Activated gamma-delta T cell treated with Interleukin-2 at 50 U/mL for 16 hours (primary cell): ENCODE results near the gene SLAMF9.

ENCODE experiments used
- DNase-seq: peaks from one replicate; pipeline ENCODE4 v3.0.0-alpha.2; 2020

SLAMF9 gene

GRCh38 chr1:159932296-159933285 is 21.4 kb downstream of the SLAMF9 start:
- DNase-seq: no peak

DNA sequence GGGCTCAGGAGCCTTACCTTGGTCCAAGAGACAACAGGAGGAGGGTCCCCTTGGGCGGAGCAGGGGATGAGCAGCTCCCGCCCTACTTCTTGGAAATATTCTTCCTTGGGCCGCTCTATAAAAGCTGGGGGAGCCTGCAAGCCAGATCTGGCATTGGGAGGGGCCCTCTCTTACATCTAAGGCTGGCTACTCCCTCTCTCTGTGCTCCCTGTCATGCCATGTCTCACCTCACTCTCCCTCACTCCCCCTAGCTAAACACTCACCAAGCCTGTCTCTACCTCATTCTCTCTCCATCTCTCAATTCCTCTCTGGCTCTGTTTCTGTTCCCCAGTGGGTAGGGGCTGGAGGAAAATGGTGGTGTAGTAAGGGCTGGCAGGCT is 22.3 kb downstream of the SLAMF9 start:
- no peak for DNase-seq

DNA sequence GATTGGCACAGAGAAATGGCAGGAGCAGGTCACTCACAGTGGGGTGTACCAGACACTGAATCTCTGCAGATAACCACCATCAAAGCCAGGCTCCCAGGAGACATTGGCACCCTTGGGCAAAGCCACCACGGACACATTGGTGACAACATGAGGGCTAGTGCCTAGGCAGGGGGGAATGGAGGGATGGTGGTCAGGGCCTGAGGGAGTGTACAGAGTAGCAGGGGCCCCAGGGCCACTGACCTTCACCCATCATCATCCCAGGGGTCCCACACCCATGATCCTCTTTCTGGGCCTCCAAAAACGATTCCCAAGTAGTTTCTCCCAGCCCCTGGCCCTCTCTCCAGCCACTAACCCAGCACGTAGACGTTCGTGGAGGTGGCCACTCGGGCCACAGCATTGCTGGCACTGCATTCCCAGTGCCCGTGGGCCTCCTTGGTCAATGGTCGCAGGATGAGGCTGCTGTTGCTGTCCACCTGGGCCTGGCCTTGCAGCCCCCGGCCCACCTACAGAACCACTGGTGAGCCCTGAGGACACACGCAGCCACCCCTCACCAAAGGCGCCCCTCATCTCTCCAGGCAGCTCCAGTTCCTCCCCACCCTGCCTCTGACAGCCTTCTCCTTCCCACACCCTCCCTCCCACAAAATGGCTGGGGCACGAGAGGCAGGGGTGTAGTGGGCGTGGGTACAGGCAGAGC is 22.8 kb downstream of the SLAMF9 start:
- DNase-seq: no peak

DNA sequence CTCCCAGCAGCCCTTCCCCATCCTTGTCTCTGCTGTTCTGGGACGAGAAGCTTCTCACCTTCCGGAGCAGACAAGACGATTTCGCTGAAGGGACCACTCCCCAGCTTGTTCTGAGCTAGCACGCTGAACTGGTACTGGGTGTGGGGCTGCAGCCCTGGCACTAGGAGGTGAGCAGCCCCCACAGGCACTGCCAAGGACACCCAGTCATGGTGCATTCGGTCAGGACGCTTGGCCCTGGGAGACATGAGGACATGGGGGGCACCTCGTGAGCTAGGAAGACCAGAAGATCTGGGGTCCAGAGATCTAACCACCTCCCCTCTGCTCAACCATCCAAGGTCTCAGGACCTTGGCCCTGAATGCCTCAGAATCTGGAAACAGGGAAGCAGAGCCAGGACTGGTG is 23.4 kb downstream of the SLAMF9 start:
- no peak for DNase-seq

DNA sequence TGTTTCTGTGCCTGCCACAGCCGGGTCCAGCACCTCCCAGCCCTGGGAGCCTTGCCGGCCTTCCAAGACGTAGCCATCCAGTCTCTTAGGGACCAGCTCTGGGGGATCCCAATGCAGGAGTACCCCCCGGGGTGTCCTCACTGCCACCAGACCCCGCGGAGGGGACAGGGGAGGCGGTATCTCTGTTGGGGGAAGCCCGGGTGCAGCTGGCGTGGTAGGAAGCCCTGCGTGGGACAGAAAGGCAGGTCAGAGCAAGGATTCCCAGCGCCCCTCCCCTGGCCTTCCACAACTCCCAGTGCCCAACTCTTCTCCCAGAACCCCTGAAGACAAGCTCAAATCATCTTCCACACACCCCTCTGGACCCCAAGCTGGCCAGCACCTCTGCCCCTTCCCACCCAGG is 23.8 kb downstream of the SLAMF9 start:
- no peak for DNase-seq

DNA sequence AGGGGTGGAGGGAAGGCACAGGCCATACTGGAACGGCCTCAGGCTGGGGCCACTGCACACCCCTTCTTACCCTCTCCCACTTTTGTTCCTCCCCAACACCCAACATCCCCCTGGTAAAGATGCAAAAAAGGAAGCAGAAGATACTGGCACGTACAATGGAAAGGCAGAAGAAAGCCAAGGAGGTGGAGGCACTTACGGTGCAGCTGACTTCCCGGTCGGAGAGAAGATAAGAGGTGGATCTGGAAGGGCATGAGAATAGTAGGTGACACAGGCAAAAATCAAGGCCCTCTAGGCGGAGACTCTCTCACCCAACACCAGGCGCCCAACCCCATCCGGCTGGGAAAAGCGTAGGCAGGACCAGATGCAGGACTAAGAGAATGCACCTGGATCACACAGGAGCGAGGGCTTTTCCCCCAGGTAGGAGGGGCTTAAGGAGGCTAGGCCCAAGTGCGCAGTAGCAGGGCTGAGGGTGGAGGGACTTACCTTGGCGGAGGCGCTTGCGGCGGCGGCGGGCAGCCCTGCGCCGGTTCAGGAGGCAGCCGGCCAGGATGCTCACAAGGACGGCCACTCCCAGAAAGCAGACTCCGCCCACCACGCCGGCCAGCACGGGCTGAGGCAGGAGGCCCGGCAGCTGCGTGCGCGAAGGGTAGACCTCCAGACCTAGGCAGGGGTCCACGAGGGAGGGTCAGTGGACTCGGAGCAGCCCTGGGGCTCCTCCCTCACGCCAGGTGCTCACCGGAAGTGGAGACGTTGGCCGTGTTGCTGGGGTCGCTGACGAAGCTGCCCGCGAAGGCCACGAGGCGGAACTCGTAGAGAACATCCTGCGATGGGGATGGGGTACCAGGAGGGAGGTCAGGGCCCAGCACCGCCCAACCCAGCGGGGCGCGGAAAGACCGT is 24.6 kb downstream of the SLAMF9 start:
- DNase-seq: no peak

GRCh38 chr1:159928491-159929050 is 25.5 kb downstream of the SLAMF9 start:
- no peak for DNase-seq

- DNase-seq: no peak
Observed at GRCh38 chr1:159927849-159928431, 26.1 kb downstream of the SLAMF9 start.

DNA sequence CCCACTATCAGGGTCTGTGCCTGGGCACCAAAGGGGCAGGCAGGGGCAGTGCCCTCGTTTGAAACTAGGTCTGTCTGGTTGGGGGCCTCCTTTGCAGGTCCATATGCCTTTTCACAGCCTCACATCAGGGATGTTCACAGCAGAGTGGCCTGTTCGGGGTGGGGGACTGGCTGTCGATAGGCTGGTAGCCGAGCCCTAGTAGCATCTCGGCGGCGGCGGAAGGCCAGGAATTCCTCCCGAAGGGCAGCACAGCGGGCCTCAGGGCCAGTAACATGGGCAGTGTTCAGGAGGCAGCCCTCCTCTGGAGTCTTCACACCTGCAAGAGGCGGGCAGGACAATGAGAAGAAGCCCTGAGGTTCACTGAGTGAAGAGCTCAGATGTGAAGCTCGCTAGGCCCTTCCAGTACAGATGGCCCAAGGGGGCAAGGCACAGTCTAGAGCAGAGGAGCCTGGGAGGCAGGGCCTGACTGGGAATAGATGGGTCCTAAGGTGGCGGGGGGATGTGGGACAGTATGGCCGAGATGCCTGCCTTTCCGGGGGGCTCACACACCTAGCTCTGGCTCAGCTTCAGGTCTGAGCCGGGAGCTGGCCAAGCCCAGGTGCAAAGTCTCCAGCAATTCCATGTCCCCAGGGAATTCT is 26.7 kb downstream of the SLAMF9 start:
- no peak for DNase-seq

DNA sequence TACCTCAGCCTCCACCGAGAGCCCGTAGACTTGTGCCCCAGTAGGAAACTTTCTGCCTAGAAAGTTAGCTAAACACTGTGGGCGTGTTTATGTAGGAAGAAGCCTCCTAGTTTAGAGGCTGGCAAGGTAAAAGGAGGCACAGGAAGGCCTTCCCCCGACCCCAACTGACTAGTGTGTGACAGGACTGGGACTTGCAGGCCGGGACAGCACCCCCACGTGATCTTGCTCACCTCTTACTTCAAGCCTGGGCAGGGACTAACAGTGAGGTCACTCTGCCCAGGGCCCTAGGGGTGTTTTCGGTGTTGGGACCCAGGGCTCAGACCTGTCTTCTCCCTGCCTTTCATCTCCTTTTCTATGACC is 28.3 kb downstream of the SLAMF9 start:
- DNase-seq: no peak

DNA sequence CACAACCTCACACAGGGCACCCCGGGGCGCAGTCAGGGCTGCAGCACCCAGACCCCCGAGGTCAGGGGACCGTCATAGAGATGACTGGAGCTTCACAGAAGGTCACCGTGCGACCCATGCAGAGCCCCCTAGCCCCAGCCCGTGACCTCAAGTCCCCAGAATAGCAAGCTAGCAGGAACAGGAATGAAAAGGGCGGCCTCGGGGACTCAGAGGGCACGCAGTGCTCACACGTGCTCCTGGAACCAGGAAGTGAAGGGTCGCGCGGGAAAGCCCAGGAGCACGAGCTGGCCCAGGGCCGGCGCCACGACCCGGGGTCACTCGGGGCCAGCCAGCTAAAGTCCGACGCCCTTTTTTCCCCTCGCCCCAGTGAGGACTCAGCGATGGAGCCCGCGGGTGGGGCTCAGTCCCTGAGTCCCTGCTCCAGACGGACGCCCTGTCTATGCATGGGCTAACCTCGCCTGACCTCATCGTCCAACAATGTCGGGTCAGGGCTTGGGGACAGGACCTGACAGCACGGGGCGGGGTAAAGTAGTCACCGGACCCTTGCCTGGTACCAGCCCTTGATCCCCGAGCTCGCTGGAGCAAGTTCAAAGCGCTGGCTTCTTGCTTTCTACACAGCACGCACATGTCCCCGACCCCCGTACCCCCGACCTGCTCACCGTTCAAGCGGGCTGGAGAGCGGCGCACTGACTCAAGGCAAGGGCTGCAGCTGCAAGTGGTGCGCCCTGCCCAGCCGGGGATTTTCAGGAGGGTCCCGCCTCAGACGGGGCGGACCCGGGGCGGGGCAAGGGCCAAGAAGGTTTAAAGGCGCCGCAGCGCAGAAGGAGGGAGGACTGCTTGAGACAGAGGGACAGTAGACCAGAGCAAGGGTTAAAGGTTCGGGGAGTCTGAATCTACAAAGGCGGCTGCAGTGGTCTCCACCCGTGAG is 29.0 kb downstream of the SLAMF9 start, which contains the start of gene TAGLN2:
TAGLN2 (minus strand) TSS at position 717 of the 928 bp plus-strand sequence. CDS start 4,998 bp downstream, outside the sequence.
- DNase-seq: peak; percentile 86

GRCh38 chr1:159924025-159924790 is 29.8 kb downstream of the SLAMF9 start:
- DNase-seq: peak; percentile 60

GRCh38 chr1:159923203-159924024 is 30.6 kb downstream of the SLAMF9 start:
- peak; percentile 85 for DNase-seq

DNA sequence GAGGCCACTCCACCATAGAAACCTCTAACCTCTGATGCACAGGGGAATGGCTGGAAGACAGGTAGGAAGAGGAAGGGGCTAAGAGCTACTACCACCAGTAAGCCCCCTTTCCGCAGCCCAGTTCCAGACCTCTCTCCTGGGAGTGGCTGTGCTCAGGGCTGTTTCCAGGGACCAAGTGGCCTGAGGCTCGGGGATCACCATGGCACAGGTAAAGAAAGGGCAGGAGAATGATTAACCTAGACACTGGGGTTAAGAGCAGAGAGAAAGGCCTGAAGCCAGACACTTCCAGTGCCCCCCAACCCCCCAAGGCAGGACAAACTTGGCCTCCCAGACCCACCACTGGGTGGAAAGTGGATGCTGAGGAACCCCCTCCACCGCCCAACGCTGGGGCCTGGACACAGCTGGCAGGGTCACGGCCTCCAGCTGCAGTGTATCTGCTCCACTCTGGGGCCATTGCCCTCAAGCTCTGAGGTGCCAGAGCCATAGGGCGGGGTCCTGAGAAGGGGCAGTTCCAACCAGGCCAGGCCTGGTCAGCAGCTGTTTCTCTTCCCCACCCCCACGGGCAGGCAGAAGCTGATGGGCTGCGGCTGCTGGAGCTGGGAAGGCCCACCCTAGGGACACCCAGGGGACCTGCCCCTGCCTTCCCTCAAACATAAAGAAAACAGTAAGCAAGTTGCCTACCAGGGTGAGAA is 31.4 kb downstream of the SLAMF9 start:
- no peak for DNase-seq

DNA sequence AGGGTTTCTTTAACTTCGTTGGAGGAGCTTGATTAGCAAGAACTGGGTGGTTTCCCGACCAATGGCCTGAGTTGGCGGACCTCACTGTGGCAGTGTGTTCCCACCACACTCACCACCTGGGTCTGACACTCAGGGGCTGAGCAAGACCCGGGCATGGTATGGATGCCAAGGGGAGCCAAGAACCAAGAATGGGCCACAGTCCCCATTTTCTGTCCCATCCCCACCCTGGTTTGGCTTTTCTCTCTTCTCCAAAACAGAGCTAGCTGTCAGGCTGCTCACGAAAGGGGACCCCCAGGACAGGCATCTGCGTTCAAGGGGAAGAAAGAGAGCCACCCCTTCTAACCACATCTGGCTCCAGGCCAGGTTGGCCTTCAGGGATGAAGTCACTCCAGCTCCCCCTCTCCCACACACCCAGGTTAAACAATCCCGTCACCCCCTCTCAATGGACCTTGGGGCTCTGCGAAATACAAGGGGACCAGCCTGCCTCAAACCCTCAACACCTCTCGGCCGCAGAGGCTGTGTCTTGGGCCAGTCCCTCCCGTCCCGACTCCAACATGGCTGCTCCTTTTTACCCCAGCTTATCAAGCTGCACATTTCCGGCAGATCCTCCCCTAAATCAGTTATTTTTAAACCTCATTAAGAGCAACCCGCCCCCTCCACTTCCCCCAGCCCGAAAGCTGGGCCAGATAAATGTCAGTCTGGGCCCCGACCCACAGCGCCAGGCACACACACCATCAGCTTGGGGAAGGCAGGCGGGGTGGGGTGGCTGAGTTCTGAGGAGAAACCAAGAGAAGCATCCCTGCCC is 32.1 kb downstream of the SLAMF9 start:
- DNase-seq: peak; percentile 31

DNA sequence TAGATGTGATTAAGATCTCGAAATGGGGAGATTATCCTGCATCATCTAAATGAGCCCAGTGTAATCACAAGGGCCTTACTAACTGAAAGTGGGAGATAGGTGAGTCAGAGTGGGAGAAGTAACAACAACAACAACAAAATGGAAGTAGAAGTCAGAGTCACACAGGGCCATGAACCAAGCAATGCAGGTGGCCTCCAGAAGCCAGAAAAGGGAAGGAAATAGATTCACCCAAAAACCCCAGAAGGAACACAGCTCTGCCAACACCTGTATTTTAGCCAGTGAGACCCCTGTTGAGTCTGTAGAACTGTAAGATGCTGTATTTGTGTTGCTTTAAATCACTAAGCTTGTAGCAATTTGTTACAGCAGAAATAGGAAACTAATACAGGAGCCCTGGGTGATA is 32.8 kb downstream of the SLAMF9 start:
- no peak for DNase-seq

- no peak for DNase-seq
Observed at GRCh38 chr1:159920651-159921050, 33.4 kb downstream of the SLAMF9 start.
